ENCODE measurements around the gene MBD6. TPM values are rescaled to one million over a fixed set of nuclear protein-coding genes. Genes with fewer than 3 reads are reported as not detected.

The MBD6 gene
- total and polyA plus RNA-seq, 2 of the 8 experiments (the other 6 are each of a cell fraction or from before 2014, with no cell fraction given) = 3.9 to 32.3 TPM

GRCh38 chr12:57552306-57552651, 29.7 kb downstream of the MBD6 start (continued):
- no peak for TF ChIP-seq CHD7 (IDR thresholded peaks at IDR 0.05; ENCODE audit: insufficient replicate concordance, low read length)
- TF ChIP-seq SIRT6 (IDR thresholded peaks at IDR 0.05; ENCODE audit: low read length) = no peak
- TF ChIP-seq BCL11A (IDR thresholded peaks at IDR 0.05; ENCODE audit: low read depth in 2 of 2, low read length in 2 of 2) = no peak
- TF ChIP-seq SRF (IDR thresholded peaks at IDR 0.05; ENCODE audit: low read depth, low read length) = no peak
- TF ChIP-seq TAF1 (IDR thresholded peaks at IDR 0.05; ENCODE audit: low read depth, low read length) = no peak
- no peak for TF ChIP-seq SUZ12 (IDR thresholded peaks at IDR 0.05; ENCODE audit: low read length)
- TF ChIP-seq CEBPB (IDR thresholded peaks at IDR 0.05; ENCODE audit: low read depth, low read length) = no peak
- TF ChIP-seq TAF7 (optimal IDR thresholded peaks at IDR 0.05; ENCODE audit: borderline replicate concordance, low read depth, low read length) = no peak
- TF ChIP-seq SIN3A (conservative IDR thresholded peaks at IDR 0.05 in 1 of 2, IDR thresholded peaks at IDR 0.05 in 1 of 2; ENCODE audit: low read depth in 1 of 2, low read length in 2 of 2) = no peak

All from H1 (cell line).